Activated CD8-positive, alpha-beta T cell treated with anti-CD3 and anti-CD28 coated beads, Interleukin-2, amount 10 ng/mL, durations not matched to agents 7 days and 5 days (primary cell): ENCODE measurements around the gene CPB1. TPM values are rescaled to one million over a fixed set of nuclear protein-coding genes. Genes with fewer than 3 reads are reported as not detected.

Source experiments
- ATAC-seq: fragments of 150-1000 bp; cut with Tn5 transposase; one replicate; pipeline ENCODE4 v1.10.0; 2021; ENCODE audit warnings: moderate library complexity
- CTCF ChIA-PET: fragments of 350-600 bp; sonication (Branson Sonifier 250); formaldehyde crosslinking; loops from one replicate; lab custom pipeline; 2021; ENCODE audit warnings: antibody characterized with exemption; lab: Charles Lee
- POLR2A ChIA-PET: fragments of 350-600 bp; sonication (Branson Sonifier 250); formaldehyde crosslinking; loops from one replicate; lab custom pipeline; 2021; ENCODE audit warnings: antibody characterized with exemption; lab: Charles Lee
- DNase-seq: peaks from one replicate; pipeline ENCODE4 v3.0.0-alpha.2; 2020
- H3K27ac Mint-ChIP-seq: one replicate; pipeline ENCODE4 v1.8.0; 2021; ENCODE audit warnings: mild to moderate bottlenecking, mixed read lengths
- H3K27me3 Mint-ChIP-seq: one replicate; pipeline ENCODE4 v1.8.0; 2021; ENCODE audit warnings: low read depth, mixed read lengths
- H3K36me3 Mint-ChIP-seq: one replicate; pipeline ENCODE4 v1.8.0; 2021; ENCODE audit warnings: low read depth, mixed read lengths
- H3K4me1 Mint-ChIP-seq: one replicate; pipeline ENCODE4 v1.8.0; 2021; ENCODE audit warnings: low read depth, mixed read lengths
- H3K4me3 Mint-ChIP-seq: one replicate; pipeline ENCODE4 v1.8.0; 2021; ENCODE audit warnings: mild to moderate bottlenecking, mixed read lengths
- H3K9me3 Mint-ChIP-seq: one replicate; pipeline ENCODE4 v1.8.0; 2022; ENCODE audit warnings: mixed read lengths; ENCODE audit not compliant: insufficient read depth
- total RNA-seq, 2 experiments: library from RNA; stranded (reverse); gene quantifications; one replicate each; pipeline ENCODE4 v1.2.3, GENCODE V29; 2021

CPB1 gene
- total RNA-seq, 2 experiments from 2014 or later: not detected

DNA sequence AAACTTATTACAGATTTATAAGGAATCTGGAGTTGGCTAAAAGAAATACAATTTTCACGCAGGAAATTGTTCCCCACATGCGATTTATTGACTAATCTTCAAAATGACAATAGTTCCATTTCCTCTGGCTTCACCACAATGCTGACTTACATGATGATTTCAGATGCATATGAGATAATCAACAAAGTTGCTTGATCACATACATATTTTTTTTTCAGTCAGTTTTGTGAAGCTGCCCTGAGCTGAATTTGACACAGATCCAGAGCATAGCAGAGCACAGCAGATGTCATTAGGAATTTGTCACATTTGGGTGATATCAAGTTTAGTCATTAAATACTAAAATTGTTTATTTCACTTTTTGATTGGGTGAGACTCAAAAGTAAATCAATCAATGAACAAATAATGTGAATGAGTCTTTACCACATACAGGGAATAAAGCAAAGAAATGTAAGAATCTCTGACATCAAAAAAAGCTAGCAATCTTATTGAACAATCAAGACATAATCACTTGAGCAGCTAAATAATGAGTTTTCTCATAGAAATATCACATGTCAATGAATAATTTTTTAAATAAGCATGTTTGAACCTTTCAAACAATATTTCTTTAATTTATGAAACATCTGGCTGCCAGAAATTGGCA lies 18.3 kb downstream of the CPB1 start:
- Mint-ChIP-seq H3K4me3 (no peak overlapping the region), H3K27ac (no peak overlapping the region), H3K27me3 (no peaks in the 10 kb centered on the region), H3K36me3 (no peaks in the 10 kb centered on the region), H3K9me3 (no peaks in the 10 kb centered on the region), H3K4me1 (no peaks in the 10 kb centered on the region)
- CTCF ChIA-PET: interaction anchor here (0.9 to 1.0 kb wide), 2 partner anchors 15 to 16 kb away, joined by 3 to 5 read pairs; no protein-coding TSS in a partner anchor
- POLR2A ChIA-PET: no interaction called here
- ATAC-seq: no peak
- no peak for DNase-seq

DNA sequence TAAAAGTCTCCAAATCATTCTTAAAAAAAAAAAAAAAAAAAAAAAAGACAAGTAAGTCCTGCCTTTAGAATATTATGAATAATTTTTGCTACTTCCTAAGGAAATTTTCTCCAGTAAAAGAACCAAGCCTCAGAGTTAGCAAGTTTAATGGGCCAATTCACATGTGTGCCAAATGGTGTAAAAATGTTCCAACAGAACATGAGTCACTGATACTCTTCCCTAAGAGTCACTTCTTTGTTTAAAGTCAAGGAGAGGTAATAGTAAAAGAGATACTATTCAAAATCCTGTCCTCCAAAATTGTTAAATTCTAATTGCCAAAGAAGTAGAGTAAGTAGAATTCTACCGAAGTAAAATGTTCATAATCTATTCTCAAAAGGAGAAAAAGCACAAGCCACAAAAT lies 19.7 kb downstream of the CPB1 start:
- H3K27ac Mint-ChIP-seq: no peak overlapping the region
- H3K27me3 Mint-ChIP-seq: peaks cover 3% of the 10 kb centered on the region
- CTCF ChIA-PET: no interaction called here
- DNase-seq: no peak
- H3K4me3 Mint-ChIP-seq: no peak overlapping the region
- no peaks in the 10 kb centered on the region for H3K4me1 Mint-ChIP-seq
- H3K36me3 Mint-ChIP-seq: no peaks in the 10 kb centered on the region
- ATAC-seq: no peak
- POLR2A ChIA-PET: no interaction called here
- H3K9me3 Mint-ChIP-seq: no peaks in the 10 kb centered on the region

GRCh38 chr3:148848410-148848809 lies 20.8 kb downstream of the CPB1 start:
- ATAC-seq: no peak
- peaks cover 3% of the 10 kb centered on the region for H3K27me3 Mint-ChIP-seq
- CTCF ChIA-PET: no interaction called here
- no peak overlapping the region for H3K27ac Mint-ChIP-seq
- no peak overlapping the region for H3K4me3 Mint-ChIP-seq
- no peaks in the 10 kb centered on the region for H3K36me3 Mint-ChIP-seq
- DNase-seq: no peak
- POLR2A ChIA-PET: no interaction called here
- no peaks in the 10 kb centered on the region for H3K9me3 Mint-ChIP-seq
- H3K4me1 Mint-ChIP-seq: no peaks in the 10 kb centered on the region

DNA sequence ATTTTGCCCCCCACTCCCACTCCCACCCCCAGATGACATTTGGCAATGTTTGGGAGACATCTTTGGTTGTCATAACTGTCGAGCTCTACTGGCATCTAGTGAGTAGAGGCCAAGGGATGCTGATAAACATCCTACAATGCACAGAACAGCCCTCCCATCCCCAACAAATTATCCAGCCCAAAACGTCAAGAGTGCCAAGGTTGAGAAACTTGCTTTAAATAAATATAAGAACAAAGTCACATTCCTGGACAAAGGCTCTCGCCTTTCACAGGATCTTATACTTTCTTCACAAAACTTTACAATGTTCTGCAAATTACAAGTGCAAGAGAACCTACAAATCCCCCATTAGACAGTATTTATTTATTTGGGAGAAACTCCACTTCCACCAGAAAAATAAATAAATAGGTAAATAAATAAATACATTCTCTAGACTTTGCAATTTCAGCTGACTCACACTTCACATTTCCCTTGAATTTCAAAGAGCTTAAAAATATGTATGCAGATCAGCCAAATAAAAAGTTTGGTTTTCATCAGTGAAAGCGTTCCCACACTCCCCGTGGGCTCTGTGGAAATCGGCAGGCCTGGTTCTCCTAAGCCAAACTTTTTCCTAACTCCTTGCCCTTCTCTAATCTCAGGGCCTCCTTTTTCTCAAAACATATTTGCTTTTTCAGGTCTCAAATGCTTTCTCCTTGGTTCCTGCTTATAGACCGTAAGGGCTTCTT lies 24.8 kb downstream of the CPB1 start:
- H3K4me1 Mint-ChIP-seq: no peaks in the 10 kb centered on the region
- POLR2A ChIA-PET: no interaction called here
- no peaks in the 10 kb centered on the region for H3K9me3 Mint-ChIP-seq
- H3K27ac Mint-ChIP-seq: no peak overlapping the region
- H3K36me3 Mint-ChIP-seq: no peaks in the 10 kb centered on the region
- CTCF ChIA-PET: no interaction called here
- H3K4me3 Mint-ChIP-seq: no peak overlapping the region
- DNase-seq (no peak), ATAC-seq (no peak)
- H3K27me3 Mint-ChIP-seq: peaks cover 7% of the 10 kb centered on the region

- CTCF ChIA-PET: no interaction called here
- ATAC-seq: no peak
- Mint-ChIP-seq H3K4me1 (no peaks in the 10 kb centered on the region), H3K27me3 (peaks cover 7% of the 10 kb centered on the region), H3K36me3 (no peaks in the 10 kb centered on the region), H3K4me3 (no peak overlapping the region), H3K9me3 (no peaks in the 10 kb centered on the region), H3K27ac (no peak overlapping the region)
- POLR2A ChIA-PET: no interaction called here
- no peak for DNase-seq
Measured at GRCh38 chr3:148853076-148853475, 25.5 kb downstream of the CPB1 start.

DNA sequence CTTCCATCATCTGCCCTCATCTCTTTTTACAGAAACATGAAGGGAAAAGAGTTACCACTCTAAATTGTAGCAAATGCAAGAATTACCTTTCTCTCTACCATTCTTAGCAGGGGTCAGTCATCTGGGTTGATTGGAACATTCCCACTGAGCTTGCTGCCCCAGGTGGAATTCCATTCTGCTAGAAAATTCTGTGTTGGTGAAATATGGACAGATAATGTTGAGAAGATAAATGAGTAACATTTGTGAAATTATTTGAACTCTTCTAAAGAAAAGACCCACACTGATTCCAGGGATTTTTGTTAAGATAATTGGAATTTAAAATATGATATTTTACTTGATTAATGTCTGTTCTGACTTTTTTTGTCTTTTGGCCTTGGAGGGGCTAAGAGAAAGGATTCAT lies 26.4 kb downstream of the CPB1 start:
- Mint-ChIP-seq H3K27ac (no peak overlapping the region), H3K4me1 (no peaks in the 10 kb centered on the region), H3K4me3 (no peak overlapping the region), H3K9me3 (no peaks in the 10 kb centered on the region), H3K27me3 (peaks cover 7% of the 10 kb centered on the region), H3K36me3 (no peaks in the 10 kb centered on the region)
- ChIA-PET POLR2A (interaction anchor here (0.6 kb wide), 1 partner anchor 16 kb away, joined by 4 read pairs; no protein-coding TSS in a partner anchor), CTCF (no interaction called here)
- DNase-seq: no peak
- no peak for ATAC-seq

DNA sequence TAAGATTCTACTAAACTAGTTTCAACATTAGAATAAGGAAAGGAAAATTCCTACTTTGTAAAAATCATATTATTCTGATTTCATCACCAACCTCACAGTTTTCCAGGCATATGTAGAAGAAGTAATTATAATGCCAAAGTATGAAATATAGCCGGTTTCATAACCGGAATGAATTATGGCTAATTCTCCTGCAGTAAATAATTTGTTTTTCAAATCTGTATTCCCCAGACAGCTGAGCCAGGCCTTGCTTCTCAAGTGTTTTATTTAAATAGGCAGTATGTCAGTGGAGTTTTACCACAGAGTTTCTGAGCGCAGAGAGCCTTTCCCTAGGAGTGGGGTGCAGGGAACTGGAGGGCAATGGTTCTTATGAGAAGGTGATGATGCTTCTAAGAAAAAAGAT lies 28.8 kb downstream of the CPB1 start:
- Mint-ChIP-seq H3K9me3 (no peaks in the 10 kb centered on the region), H3K4me1 (no peaks in the 10 kb centered on the region), H3K4me3 (no peak overlapping the region), H3K27ac (no peak overlapping the region), H3K27me3 (peaks cover 6% of the 10 kb centered on the region), H3K36me3 (no peaks in the 10 kb centered on the region)
- ATAC-seq (no peak), DNase-seq (no peak)
- CTCF ChIA-PET: no interaction called here
- POLR2A ChIA-PET: no interaction called here

- DNase-seq: no peak
- no peak for ATAC-seq
- ChIA-PET POLR2A (no interaction called here), CTCF (no interaction called here)
- no peaks in the 10 kb centered on the region for H3K9me3 Mint-ChIP-seq
- no peak overlapping the region for H3K4me3 Mint-ChIP-seq
- no peaks in the 10 kb centered on the region for H3K36me3 Mint-ChIP-seq
- no peak overlapping the region for H3K27ac Mint-ChIP-seq
- H3K4me1 Mint-ChIP-seq: no peaks in the 10 kb centered on the region
- peaks cover 7% of the 10 kb centered on the region for H3K27me3 Mint-ChIP-seq
Measured at GRCh38 chr3:148857316-148857715, 29.7 kb downstream of the CPB1 start.

- ATAC-seq (no peak), DNase-seq (no peak)
- ChIA-PET CTCF (interaction anchor here (0.6 to 4.9 kb wide), 9 partner anchors 13 to 838 kb away, joined by 4 to 48 read pairs (median 5); no protein-coding TSS in a partner anchor), POLR2A (no interaction called here)
- peaks cover 9% of the 10 kb centered on the region for H3K27me3 Mint-ChIP-seq
- no peak overlapping the region for H3K27ac Mint-ChIP-seq
- no peaks in the 10 kb centered on the region for H3K36me3 Mint-ChIP-seq
- no peaks in the 10 kb centered on the region for H3K9me3 Mint-ChIP-seq
- H3K4me3 Mint-ChIP-seq: no peak overlapping the region
- no peaks in the 10 kb centered on the region for H3K4me1 Mint-ChIP-seq
Measured at GRCh38 chr3:148861277-148861869, 33.8 kb downstream of the CPB1 start.

DNA sequence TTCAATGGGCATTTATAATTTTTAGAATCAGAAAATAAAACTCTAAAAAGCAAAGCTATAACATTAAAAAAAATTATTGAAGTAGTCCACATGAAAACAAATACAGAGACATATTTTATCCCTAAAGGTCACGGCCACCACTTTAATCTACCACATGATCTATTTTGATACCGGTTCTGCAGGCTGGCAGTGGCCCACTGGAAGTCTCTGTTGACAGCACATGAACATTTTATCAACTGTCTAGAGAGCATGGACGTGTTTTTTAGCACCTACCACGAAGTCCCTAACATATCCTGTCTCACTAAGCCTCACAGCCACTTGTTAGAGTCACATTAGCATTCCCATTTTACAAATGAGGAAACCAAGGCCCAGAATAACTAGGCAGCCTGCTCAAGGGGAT lies 35.7 kb downstream of the CPB1 start:
- H3K4me1 Mint-ChIP-seq: no peaks in the 10 kb centered on the region
- CTCF ChIA-PET: interaction anchor here (1.0 to 4.9 kb wide), 3 partner anchors 81 to 86 kb away, joined by 3 to 48 read pairs (median 24); no protein-coding TSS in a partner anchor
- DNase-seq (no peak), ATAC-seq (no peak)
- no peaks in the 10 kb centered on the region for H3K9me3 Mint-ChIP-seq
- H3K4me3 Mint-ChIP-seq: no peak overlapping the region
- no peak overlapping the region for H3K27ac Mint-ChIP-seq
- POLR2A ChIA-PET: no interaction called here
- H3K27me3 Mint-ChIP-seq: peaks cover 18% of the 10 kb centered on the region
- no peaks in the 10 kb centered on the region for H3K36me3 Mint-ChIP-seq

DNA sequence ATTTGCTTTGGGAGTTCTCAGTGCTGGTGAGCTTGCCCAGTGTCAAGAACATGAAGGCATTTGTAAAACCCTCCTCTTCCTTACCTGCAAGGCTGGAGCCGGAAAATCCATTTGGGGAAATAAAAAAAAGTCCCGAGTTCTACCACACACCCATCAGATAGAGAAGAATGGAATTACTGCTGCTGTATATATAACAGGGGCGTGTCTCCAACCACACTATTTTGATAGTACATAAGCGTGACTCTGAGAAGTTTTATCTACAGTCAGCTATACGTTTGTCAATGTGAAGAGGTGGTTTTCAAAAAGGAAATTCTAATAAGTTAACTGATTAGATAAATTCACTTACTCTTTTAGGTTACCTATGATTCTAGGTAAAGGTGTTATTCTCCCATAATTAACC lies 36.2 kb downstream of the CPB1 start:
- POLR2A ChIA-PET: no interaction called here
- no peaks in the 10 kb centered on the region for H3K4me1 Mint-ChIP-seq
- ATAC-seq: no peak
- no peaks in the 10 kb centered on the region for H3K9me3 Mint-ChIP-seq
- CTCF ChIA-PET: interaction anchor here (1.0 to 4.0 kb wide), 2 partner anchors 80 to 85 kb away, joined by 3 to 48 read pairs; no protein-coding TSS in a partner anchor
- no peak overlapping the region for H3K27ac Mint-ChIP-seq
- H3K27me3 Mint-ChIP-seq: peaks cover 18% of the 10 kb centered on the region
- H3K36me3 Mint-ChIP-seq: no peaks in the 10 kb centered on the region
- no peak for DNase-seq
- no peak overlapping the region for H3K4me3 Mint-ChIP-seq

GRCh38 chr3:148865049-148865448 lies 37.4 kb downstream of the CPB1 start, which contains the start of gene CPA3:
TSS of gene CPA3 (plus strand) at chr3:148865296. CDS start at chr3:148865308, 12 bp downstream.
- CTCF ChIA-PET: interaction anchor here (1.3 kb wide), 1 partner anchor 78 kb away, joined by 4 read pairs; no protein-coding TSS in a partner anchor
- peaks cover 18% of the 10 kb centered on the region for H3K27me3 Mint-ChIP-seq
- ATAC-seq: no peak

More at GRCh38 chr3:148865049-148865448, 37.4 kb downstream of the CPB1 start, which contains the start of gene CPA3:
- no peak within 1 kb of the TSS for H3K27ac Mint-ChIP-seq
- H3K36me3 Mint-ChIP-seq: no peaks in the 10 kb centered on the region
- no peak within 1 kb of the TSS for H3K4me3 Mint-ChIP-seq
- POLR2A ChIA-PET: no interaction called here
- no peak for DNase-seq
- H3K4me1 Mint-ChIP-seq: no peaks in the 10 kb centered on the region
- H3K9me3 Mint-ChIP-seq: no peaks in the 10 kb centered on the region
